ENCODE measurements around the gene SCYGR3. TPM values are rescaled to one million over a fixed set of nuclear protein-coding genes. Genes with fewer than 3 reads are reported as not detected.

SCYGR3 gene
- total RNA-seq, 1 experiment from 2014 or later = not detected

GRCh38 chr2:227597998-227598397 is 16.6 kb downstream of the SCYGR3 start:
- Histone ChIP-seq H3K4me2 (ENCODE audit: low read length) (no peak overlapping the region), H3K4me1 (ENCODE audit: insufficient read depth, low read length) (peaks cover 6% of the 10 kb centered on the region; the same call in 1 of the 2 replicates), H3K9me2 (replicated peaks; ENCODE audit: low read length) (no peaks in the 10 kb centered on the region), H3K36me3 (ENCODE audit: low read depth, low read length) (no peaks in the 10 kb centered on the region), H3K27me3 (ENCODE audit: low read length) (no peaks in the 10 kb centered on the region), H4K20me1 (ENCODE audit: low read length) (no peaks in the 10 kb centered on the region), H3K4me3 (ENCODE audit: low read length) (no peak overlapping the region), H3F3A (ENCODE audit: low read length, unreplicated experiment) (no peaks in the 10 kb centered on the region), H2AFZ (ENCODE audit: low read length) (no peak overlapping the region), H3K79me2 (ENCODE audit: low read length) (no peaks in the 10 kb centered on the region), H3K9ac (ENCODE audit: low read length) (no peak overlapping the region), H3K27ac (ENCODE audit: low read length) (no peak overlapping the region), H3K9me3 (ENCODE audit: low read length) (no peaks in the 10 kb centered on the region)
- CTCF ChIA-PET = no interaction called here
- ATAC-seq (peak; percentile 27; the same call in 1 of the 2 replicates), DNase-seq (peak; percentile 42)
- TF ChIP-seq EZH2phosphoT487 (IDR thresholded peaks at IDR 0.05; ENCODE audit: borderline replicate concordance, low read length) (no peak), CTCF (conservative IDR thresholded peaks at IDR 0.05; ENCODE audit: low read depth, low read length) (no peak), EZH2 (IDR thresholded peaks at IDR 0.05; ENCODE audit: low read length, unreplicated experiment) (no peak)
- BruUV-seq (replicated peaks) = no TSS peak
- intact Hi-C loops (cut with micrococcal nuclease) = no loop called here
- POLR2A ChIA-PET (ENCODE audit: unreplicated experiment) = no interaction called here

- H3K27ac ChIP-seq (ENCODE audit: low read length) = no peak overlapping the region
Observed at GRCh38 chr2:227597036-227597435, 17.6 kb downstream of the SCYGR3 start.

More at GRCh38 chr2:227597036-227597435, 17.6 kb downstream of the SCYGR3 start:
- DNase-seq (no peak), ATAC-seq (no peak)
- POLR2A ChIA-PET (ENCODE audit: unreplicated experiment) = no interaction called here
- H3K79me2 ChIP-seq (ENCODE audit: low read length) = no peaks in the 10 kb centered on the region
- H4K20me1 ChIP-seq (ENCODE audit: low read length) = no peaks in the 10 kb centered on the region
- BruUV-seq (replicated peaks) = no TSS peak
- H3K9ac ChIP-seq (ENCODE audit: low read length) = no peak overlapping the region
- no peaks in the 10 kb centered on the region for H3K27me3 ChIP-seq (ENCODE audit: low read length)
- no peaks in the 10 kb centered on the region for H3K9me2 ChIP-seq (replicated peaks; ENCODE audit: low read length)
- no peaks in the 10 kb centered on the region for H3K9me3 ChIP-seq (ENCODE audit: low read length)
- H3K4me1 ChIP-seq (ENCODE audit: insufficient read depth, low read length) = peaks cover 6% of the 10 kb centered on the region; the same call in 1 of the 2 replicates
- intact Hi-C loops (cut with micrococcal nuclease) = no loop called here
- CTCF ChIA-PET = no interaction called here
- no peaks in the 10 kb centered on the region for H3F3A ChIP-seq (ENCODE audit: low read length, unreplicated experiment)
- TF ChIP-seq EZH2 (IDR thresholded peaks at IDR 0.05; ENCODE audit: low read length, unreplicated experiment) (no peak), EZH2phosphoT487 (IDR thresholded peaks at IDR 0.05; ENCODE audit: borderline replicate concordance, low read length) (no peak), CTCF (conservative IDR thresholded peaks at IDR 0.05; ENCODE audit: low read depth, low read length) (no peak)
- no peak overlapping the region for H3K4me2 ChIP-seq (ENCODE audit: low read length)
- no peaks in the 10 kb centered on the region for H3K36me3 ChIP-seq (ENCODE audit: low read depth, low read length)
- H3K4me3 ChIP-seq (ENCODE audit: low read length) = no peak overlapping the region
- H2AFZ ChIP-seq (ENCODE audit: low read length) = no peak overlapping the region

Data from PC-3 (cell line).